Ramos (cell line): ENCODE data around the gene KEAP1.
"Not testable (repeated sequence)": the region's sequence is repeated elsewhere in the genome, so short reads cannot be mapped to it uniquely, and the experiment has no call there.

Experiments
- in situ Hi-C: fragments of 300-500 bp; cut with MboI; formaldehyde crosslinking; loops from one replicate; pipeline ENCODE4 v1.14.3; 2022; ENCODE audit warnings: low sequenced_read_pairs; ENCODE audit not compliant: unreplicated experiment

Gene KEAP1

GRCh38 chr19:10500247-10500592 is 2.9 kb downstream of the KEAP1 start:
- in situ Hi-C loops, result no loop called here

- in situ Hi-C loops, result no loop called here
Observed at GRCh38 chr19:10499550-10500246, 3.5 kb downstream of the KEAP1 start.

- in situ Hi-C loops, result no loop called here
Observed at GRCh38 chr19:10497371-10497770, 5.8 kb downstream of the KEAP1 start.

- in situ Hi-C loops, result no loop called here
Observed at GRCh38 chr19:10491472-10492047, 11.6 kb downstream of the KEAP1 start.

- in situ Hi-C loops, result no loop called here
Observed at GRCh38 chr19:10486551-10486950, 16.6 kb downstream of the KEAP1 start.

GRCh38 chr19:10478903-10479384 is 24.2 kb downstream of the KEAP1 start:
- in situ Hi-C loops, result no loop called here

GRCh38 chr19:10478476-10478875 is 24.7 kb downstream of the KEAP1 start:
- in situ Hi-C loops, result no loop called here

GRCh38 chr19:10474962-10475451 is 28.1 kb downstream of the KEAP1 start:
- in situ Hi-C loops, result no loop called here

GRCh38 chr19:10473192-10473591 is 30.0 kb downstream of the KEAP1 start:
- in situ Hi-C loops, result no loop called here

- in situ Hi-C loops, result no loop called here
Observed at GRCh38 chr19:10471909-10472308, 31.2 kb downstream of the KEAP1 start.

GRCh38 chr19:10468133-10468532 is 35.0 kb downstream of the KEAP1 start:
- in situ Hi-C loops, result no loop called here

GRCh38 chr19:10467104-10467706 is 36.0 kb downstream of the KEAP1 start:
- in situ Hi-C loops, result no loop called here

GRCh38 chr19:10464456-10464855 is 38.7 kb downstream of the KEAP1 start:
- in situ Hi-C loops, result no loop called here

- in situ Hi-C loops, result no loop called here
Observed at GRCh38 chr19:10462557-10462956, 40.6 kb downstream of the KEAP1 start.

GRCh38 chr19:10462042-10462441 is 41.1 kb downstream of the KEAP1 start:
- in situ Hi-C loops, result not testable (repeated sequence)

GRCh38 chr19:10461047-10461949 is 41.9 kb downstream of the KEAP1 start:
- in situ Hi-C loops, result no loop called here

- in situ Hi-C loops, result no loop called here
Observed at GRCh38 chr19:10460714-10461046, 42.5 kb downstream of the KEAP1 start.

- in situ Hi-C loops, result not testable (repeated sequence)
Observed at GRCh38 chr19:10458733-10459132, 44.4 kb downstream of the KEAP1 start.

- in situ Hi-C loops, result no loop called here
Observed at GRCh38 chr19:10454267-10454666, 48.9 kb downstream of the KEAP1 start.

- in situ Hi-C loops, result no loop called here
Observed at GRCh38 chr19:10453852-10454251, 49.3 kb downstream of the KEAP1 start.
